ENCODE results near the gene IFI27L2. TPM values are rescaled to one million over a fixed set of nuclear protein-coding genes. Genes with fewer than 3 reads are reported as not detected.

Gene IFI27L2
- total and polyA plus RNA-seq, 12 donors = 41.5 to 122 (median 68.3) TPM

DNA sequence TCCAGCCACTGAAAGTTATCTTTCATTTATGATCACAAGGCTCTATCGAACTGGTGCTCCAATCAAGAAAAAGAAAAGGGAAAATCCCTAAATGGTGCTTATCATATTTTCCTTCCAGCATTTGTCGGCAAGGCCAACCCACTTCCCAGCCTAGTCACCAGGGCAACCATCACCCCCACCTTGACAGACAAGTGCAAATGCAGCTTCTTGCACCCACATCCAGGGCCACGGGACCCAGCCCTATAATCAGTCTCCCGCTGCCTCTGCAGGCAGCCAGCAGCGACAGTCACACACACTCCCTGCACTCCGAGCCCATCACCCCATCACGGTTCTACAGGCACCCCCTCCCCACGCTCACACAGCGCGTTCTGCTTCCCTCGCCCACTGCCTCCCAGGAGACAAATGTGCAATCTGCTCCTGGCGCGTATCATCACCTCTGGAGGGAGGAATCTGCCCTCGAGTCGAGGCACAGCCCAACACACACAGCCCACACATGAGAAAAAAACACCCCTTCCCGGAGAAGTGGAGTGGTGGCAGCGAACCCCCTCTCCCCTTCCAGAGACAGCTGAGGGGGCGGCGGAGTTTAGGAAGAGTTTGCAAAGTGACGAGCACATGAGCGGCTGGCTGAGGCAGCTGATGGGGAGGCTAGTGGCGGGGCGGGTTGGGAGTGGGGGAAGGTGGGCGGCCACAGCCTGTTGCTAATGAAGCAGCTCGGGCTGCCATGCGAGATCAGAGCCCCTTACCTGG, 35.5 kb upstream of the IFI27L2 start:
- no peak for DNase-seq
- TF ChIP-seq, protein P1, sequence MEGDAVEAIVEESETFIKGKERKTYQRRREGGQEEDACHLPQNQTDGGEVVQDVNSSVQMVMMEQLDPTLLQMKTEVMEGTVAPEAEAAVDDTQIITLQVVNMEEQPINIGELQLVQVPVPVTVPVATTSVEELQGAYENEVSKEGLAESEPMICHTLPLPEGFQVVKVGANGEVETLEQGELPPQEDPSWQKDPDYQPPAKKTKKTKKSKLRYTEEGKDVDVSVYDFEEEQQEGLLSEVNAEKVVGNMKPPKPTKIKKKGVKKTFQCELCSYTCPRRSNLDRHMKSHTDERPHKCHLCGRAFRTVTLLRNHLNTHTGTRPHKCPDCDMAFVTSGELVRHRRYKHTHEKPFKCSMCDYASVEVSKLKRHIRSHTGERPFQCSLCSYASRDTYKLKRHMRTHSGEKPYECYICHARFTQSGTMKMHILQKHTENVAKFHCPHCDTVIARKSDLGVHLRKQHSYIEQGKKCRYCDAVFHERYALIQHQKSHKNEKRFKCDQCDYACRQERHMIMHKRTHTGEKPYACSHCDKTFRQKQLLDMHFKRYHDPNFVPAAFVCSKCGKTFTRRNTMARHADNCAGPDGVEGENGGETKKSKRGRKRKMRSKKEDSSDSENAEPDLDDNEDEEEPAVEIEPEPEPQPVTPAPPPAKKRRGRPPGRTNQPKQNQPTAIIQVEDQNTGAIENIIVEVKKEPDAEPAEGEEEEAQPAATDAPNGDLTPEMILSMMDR (IDR thresholded peaks at IDR 0.05) = no peak
- Histone ChIP-seq H3K27ac (no peak overlapping the region), H3K36me3 (no peaks in the 10 kb centered on the region), H3K4me1 (peaks cover 0 to 11% (median 10%) of the 10 kb centered on the region in 9 donors), H3K9me3 (no peaks in the 10 kb centered on the region), H3K27me3 (peaks cover 0 to 19% (median 13%) of the 10 kb centered on the region in 7 donors), H3K4me3 (no peak overlapping the region)
- intact Hi-C loops (cut with DNase I) = no loop called here
- WGBS, 2 donors = 41 to 43% methylated on average over 26 of the region's 26 CpGs
- no peak for ATAC-seq

GRCh38 chr14:94163796-94164195, 34.4 kb upstream of the IFI27L2 start:
- Histone ChIP-seq H3K27me3 (peaks cover 0 to 25% (median 13%) of the 10 kb centered on the region in 7 donors), H3K4me3 (no peak overlapping the region)

GRCh38 chr14:94162466-94162865, 33.1 kb upstream of the IFI27L2 start:
- ATAC-seq = no peak
- WGBS, 2 donors = 84 to 88% methylated on average over 5 of the region's 5 CpGs
- intact Hi-C loops (cut with DNase I) = no loop called here
- Histone ChIP-seq H3K4me1 (peaks cover 0 to 11% (median 10%) of the 10 kb centered on the region in 9 donors), H3K27ac (no peak overlapping the region), H3K4me3 (no peak overlapping the region), H3K27me3 (peaks cover 0 to 25% (median 13%) of the 10 kb centered on the region in 7 donors), H3K9me3 (no peaks in the 10 kb centered on the region), H3K36me3 (no peaks in the 10 kb centered on the region)
- TF ChIP-seq, protein P1 (IDR thresholded peaks at IDR 0.05) = no peak
- no peak for DNase-seq

More at GRCh38 chr14:94163796-94164195, 34.4 kb upstream of the IFI27L2 start:
- H3K9me3 ChIP-seq = no peaks in the 10 kb centered on the region
- H3K4me1 ChIP-seq = peaks cover 0 to 11% (median 10%) of the 10 kb centered on the region in 9 donors
- no peaks in the 10 kb centered on the region for H3K36me3 ChIP-seq
- no peak for ATAC-seq
- no peak overlapping the region for H3K27ac ChIP-seq
- intact Hi-C loops (cut with DNase I) = no loop called here
- WGBS, 2 donors = 79% methylated on average over 5 of the region's 5 CpGs
- TF ChIP-seq, protein P1 (IDR thresholded peaks at IDR 0.05) = no peak
- no peak for DNase-seq

GRCh38 chr14:94161981-94162380, 32.6 kb upstream of the IFI27L2 start:
- Histone ChIP-seq H3K27ac (no peak overlapping the region), H3K27me3 (peaks cover 0 to 25% (median 13%) of the 10 kb centered on the region in 7 donors), H3K9me3 (no peaks in the 10 kb centered on the region), H3K4me3 (no peak overlapping the region), H3K4me1 (peaks cover 0 to 11% (median 10%) of the 10 kb centered on the region in 9 donors), H3K36me3 (no peaks in the 10 kb centered on the region)
- 1% methylated on average over 2 of the region's 2 CpGs for WGBS, 2 donors
- peak in 1 of 8 donors; percentile 69 for ATAC-seq
- DNase-seq = no peak
- TF ChIP-seq, protein P1 (IDR thresholded peaks at IDR 0.05) = no peak
- intact Hi-C loops (cut with DNase I) = no loop called here

Data from heart right ventricle (tissue), 16 donors.